Kidney epithelial cell (primary cell): ENCODE measurements around the gene ZNF358. TPM values are rescaled to one million over a fixed set of nuclear protein-coding genes. Genes with fewer than 3 reads are reported as not detected.

Source experiments
- DNase-seq: peaks from one replicate; pipeline ENCODE4 v3.0.0-alpha.2; 2010; ENCODE audit warnings: low read depth
- H3K27me3 ChIP-seq: 2 replicates; pipeline ENCODE4 v1.6.0; 2011; ENCODE audit warnings: low read length; ENCODE audit not compliant: control insufficient read depth, insufficient read depth
- H3K36me3 ChIP-seq: 2 replicates; pipeline ENCODE4 v1.5.1; 2011; ENCODE audit warnings: low read length; ENCODE audit not compliant: control insufficient read depth, insufficient read depth
- H3K4me3 ChIP-seq: 2 replicates; pipeline ENCODE4 v1.5.1; 2011; ENCODE audit warnings: low read depth, mild to moderate bottlenecking, control low read depth, low read length
- total RNA-seq: library from RNA; depleted of rRNA; stranded (reverse); fragments of >200 nt; gene quantifications from 2 replicates; pipeline ENCODE4 v1.2.3, GENCODE V29; 2015
- TF ChIP-seq, protein P1 (sequence below): IDR thresholded peaks from 2 replicates; pipeline ENCODE4 v1.5.1; 2011; ENCODE audit warnings: mild to moderate bottlenecking, moderate library complexity, low read length, control low read depth, inconsistent platforms; ENCODE audit not compliant: insufficient read depth, poor library complexity, severe bottlenecking

The ZNF358 gene
- total RNA-seq, 1 donor from 2014 or later, result 67.4 TPM

GRCh38 chr19:7529246-7529600 lies 13.3 kb downstream of the ZNF358 start:
- Histone ChIP-seq H3K4me3 (no peak overlapping the region), H3K27me3 (no peaks in the 10 kb centered on the region), H3K36me3 (no peaks in the 10 kb centered on the region)
- DNase-seq, result no peak
- TF ChIP-seq, protein P1, sequence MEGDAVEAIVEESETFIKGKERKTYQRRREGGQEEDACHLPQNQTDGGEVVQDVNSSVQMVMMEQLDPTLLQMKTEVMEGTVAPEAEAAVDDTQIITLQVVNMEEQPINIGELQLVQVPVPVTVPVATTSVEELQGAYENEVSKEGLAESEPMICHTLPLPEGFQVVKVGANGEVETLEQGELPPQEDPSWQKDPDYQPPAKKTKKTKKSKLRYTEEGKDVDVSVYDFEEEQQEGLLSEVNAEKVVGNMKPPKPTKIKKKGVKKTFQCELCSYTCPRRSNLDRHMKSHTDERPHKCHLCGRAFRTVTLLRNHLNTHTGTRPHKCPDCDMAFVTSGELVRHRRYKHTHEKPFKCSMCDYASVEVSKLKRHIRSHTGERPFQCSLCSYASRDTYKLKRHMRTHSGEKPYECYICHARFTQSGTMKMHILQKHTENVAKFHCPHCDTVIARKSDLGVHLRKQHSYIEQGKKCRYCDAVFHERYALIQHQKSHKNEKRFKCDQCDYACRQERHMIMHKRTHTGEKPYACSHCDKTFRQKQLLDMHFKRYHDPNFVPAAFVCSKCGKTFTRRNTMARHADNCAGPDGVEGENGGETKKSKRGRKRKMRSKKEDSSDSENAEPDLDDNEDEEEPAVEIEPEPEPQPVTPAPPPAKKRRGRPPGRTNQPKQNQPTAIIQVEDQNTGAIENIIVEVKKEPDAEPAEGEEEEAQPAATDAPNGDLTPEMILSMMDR, result no peak

DNA sequence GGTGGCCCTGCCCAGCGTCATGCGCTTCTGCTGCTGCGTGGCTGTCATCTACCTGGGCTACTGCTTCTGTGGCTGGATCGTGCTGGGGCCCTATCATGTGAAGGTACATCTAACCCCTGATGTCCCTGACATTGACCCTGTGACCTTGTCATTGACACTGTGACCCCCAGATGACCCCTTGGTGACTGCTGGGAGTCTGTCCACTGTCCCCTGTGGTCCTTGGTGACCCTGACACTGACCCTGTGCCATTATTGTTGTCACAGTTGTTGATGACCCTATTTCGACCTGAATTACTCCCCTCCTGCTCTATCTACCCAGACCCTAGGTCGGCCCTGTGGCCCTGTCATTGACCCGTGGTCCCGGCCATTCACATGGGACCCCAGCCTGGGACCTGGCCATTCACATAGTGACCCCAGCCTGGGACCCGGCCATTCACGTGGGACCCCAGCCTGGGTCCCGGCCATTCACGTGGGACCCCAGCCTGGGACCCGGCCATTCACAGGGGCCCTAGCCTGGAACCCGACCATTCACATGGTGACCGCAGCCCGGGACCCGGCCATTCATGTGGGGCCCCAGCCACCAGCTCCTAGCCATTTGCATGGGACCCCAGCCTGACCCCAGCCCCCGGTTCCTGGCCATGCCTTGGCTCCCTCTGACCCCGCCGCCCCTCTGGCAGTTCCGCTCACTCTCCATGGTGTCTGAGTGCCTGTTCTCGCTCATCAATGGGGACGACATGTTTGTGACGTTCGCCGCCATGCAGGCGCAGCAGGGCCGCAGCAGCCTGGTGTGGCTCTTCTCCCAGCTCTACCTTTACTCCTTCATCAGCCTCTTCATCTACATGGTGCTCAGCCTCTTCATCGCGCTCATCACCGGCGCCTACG lies 13.9 kb downstream of the ZNF358 start:
- no peak for DNase-seq
- TF ChIP-seq, protein P1, result no peak
- no peaks in the 10 kb centered on the region for H3K27me3 ChIP-seq
- H3K4me3 ChIP-seq, result no peak overlapping the region
- H3K36me3 ChIP-seq, result no peaks in the 10 kb centered on the region

DNA sequence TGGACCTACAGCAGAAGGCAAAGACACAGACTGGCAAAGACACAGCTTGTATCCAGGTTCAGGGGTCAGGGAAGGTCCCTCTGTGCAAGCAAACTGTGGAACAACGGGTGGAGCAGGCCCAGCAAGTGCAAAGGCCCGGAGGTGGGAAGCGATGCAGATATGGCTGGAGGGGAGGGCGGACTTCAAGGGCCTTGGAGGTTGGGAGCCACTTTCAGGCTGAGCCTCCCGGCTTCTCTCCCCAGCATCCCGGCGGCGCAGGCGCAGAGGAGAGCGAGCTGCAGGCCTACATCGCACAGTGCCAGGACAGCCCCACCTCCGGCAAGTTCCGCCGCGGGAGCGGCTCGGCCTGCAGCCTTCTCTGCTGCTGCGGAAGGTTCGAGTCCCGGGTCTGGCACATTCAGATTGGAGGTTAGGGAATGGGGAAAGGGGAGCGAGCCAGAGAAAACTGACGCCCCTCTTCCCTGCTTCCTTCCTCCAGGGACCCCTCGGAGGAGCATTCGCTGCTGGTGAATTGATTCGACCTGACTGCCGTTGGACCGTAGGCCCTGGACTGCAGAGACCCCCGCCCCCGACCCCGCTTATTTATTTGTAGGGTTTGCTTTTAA lies 17.5 kb downstream of the ZNF358 start:
- DNase-seq, result no peak
- TF ChIP-seq, protein P1, result no peak
- Histone ChIP-seq H3K36me3 (no peaks in the 10 kb centered on the region), H3K4me3 (peak overlapping the region; percentile 83), H3K27me3 (no peaks in the 10 kb centered on the region)

- no peak for DNase-seq
- TF ChIP-seq, protein P1, result no peak
- peak overlapping the region; percentile 83 for H3K4me3 ChIP-seq
- no peaks in the 10 kb centered on the region for H3K36me3 ChIP-seq
- no peaks in the 10 kb centered on the region for H3K27me3 ChIP-seq
These were observed 18.1 kb downstream of the ZNF358 start for GRCh38 chr19:7533925-7534480.

GRCh38 chr19:7534531-7535046 lies 18.7 kb downstream of the ZNF358 start:
- TF ChIP-seq, protein P1, result peak; percentile 29
- Histone ChIP-seq H3K27me3 (no peaks in the 10 kb centered on the region), H3K4me3 (peak overlapping the region; percentile 83), H3K36me3 (no peaks in the 10 kb centered on the region)
- no peak for DNase-seq
